WI38 (cell line): ENCODE measurements around the gene TMPRSS9.

Experiments
- H3K4me3 ChIP-seq: 2 replicates; pipeline ENCODE4 v1.5.1; 2011; ENCODE audit warnings: low read depth, mild to moderate bottlenecking, control low read depth, low read length
- CTCF ChIP-seq: IDR thresholded peaks from 2 replicates; pipeline ENCODE4 v1.5.1; 2012; ENCODE audit warnings: low read depth, mild to moderate bottlenecking, control low read depth, low read length

TMPRSS9 gene

GRCh38 chr19:2431318-2432055, 71.4 kb downstream of the TMPRSS9 start:
- H3K4me3 ChIP-seq: no peak overlapping the region
- no peak for TF ChIP-seq CTCF

GRCh38 chr19:2432131-2432848, 72.2 kb downstream of the TMPRSS9 start:
- TF ChIP-seq CTCF: no peak
- no peak overlapping the region for H3K4me3 ChIP-seq

- H3K4me3 ChIP-seq: no peak overlapping the region
- no peak for TF ChIP-seq CTCF
Measured at GRCh38 chr19:2433854-2434253, 73.8 kb downstream of the TMPRSS9 start.

- TF ChIP-seq CTCF: no peak
- H3K4me3 ChIP-seq: no peak overlapping the region
Measured at GRCh38 chr19:2434267-2434666, 74.2 kb downstream of the TMPRSS9 start.

- H3K4me3 ChIP-seq: no peak overlapping the region
- TF ChIP-seq CTCF: no peak
Measured at GRCh38 chr19:2434721-2435265, 74.7 kb downstream of the TMPRSS9 start.

- H3K4me3 ChIP-seq: no peak overlapping the region
- no peak for TF ChIP-seq CTCF
Measured at GRCh38 chr19:2436384-2436783, 76.3 kb downstream of the TMPRSS9 start.

GRCh38 chr19:2436926-2437325, 76.9 kb downstream of the TMPRSS9 start:
- H3K4me3 ChIP-seq: no peak overlapping the region
- no peak for TF ChIP-seq CTCF
